Tibial artery (tissue), 4 donors: ENCODE results near the gene KCTD19.
A peak's percentile ranks its signal among the peaks of the same experiment; 100 is the strongest.

Experiments
- DNase-seq, 2 donors: peaks; one replicate each; pipeline ENCODE4 v3.0.0-alpha.2; 2019
- H3K27ac ChIP-seq, 2 donors: fragments of 200-600 bp; sonication (generic) in 1 of 2; 1 replicate in 1 of 2; 2 replicates in 1 of 2; pipeline ENCODE4 v1.5.1; 2018 to 2019; ENCODE audit warnings: mild to moderate bottlenecking in 1 of 2
- H3K27me3 ChIP-seq, 2 donors: fragments of 200-600 bp; sonication (generic) in 1 of 2; one replicate each; pipeline versions ENCODE4 v1.5.1 to v1.6.0; 2016 to 2019
- H3K36me3 ChIP-seq, 3 donors: fragments of 200-600 bp; sonication (generic) in 2 of 3; one replicate each; pipeline ENCODE4 v1.5.1; 2016 to 2019; ENCODE audit warnings: mild to moderate bottlenecking in 2 of 3
- H3K4me1 ChIP-seq, 4 donors: fragments of 200-600 bp; sonication (generic) in 2 of 4; 1 replicate in 3 of 4; 2 replicates in 1 of 4; pipeline ENCODE4 v1.5.1; 2016 to 2019
- H3K4me3 ChIP-seq, 2 donors: fragments of 200-600 bp; sonication (generic) in 1 of 2; 1 replicate in 1 of 2; 2 replicates in 1 of 2; pipeline ENCODE4 v1.5.1; 2018 to 2019; ENCODE audit warnings: mild to moderate bottlenecking in 2 of 2
- H3K9me3 ChIP-seq, 3 donors: fragments of 200-600 bp; sonication (generic) in 1 of 3; one replicate each; pipeline ENCODE4 v1.5.1; 2016 to 2019
- CTCF ChIP-seq, 2 experiments: fragments of 200-600 bp in 1 of 2; fragments of 450-650 bp in 1 of 2; IDR thresholded peaks; one replicate each; pipeline ENCODE4 v1.5.1; 2017 to 2019; ENCODE audit warnings: antibody characterized with exemption in 2 of 2, mild to moderate bottlenecking in 1 of 2, moderate library complexity in 1 of 2
- intact Hi-C: fragments of 100-400 bp; cut with DNase I; formaldehyde crosslinking; loops from one replicate; pipeline ENCODE4 v1.15.0; 2023; ENCODE audit warnings: low total_unique reads

KCTD19 gene

GRCh38 chr16:67281536-67282446, 44.8 kb downstream of the KCTD19 start:
- H3K27ac ChIP-seq: no peak overlapping the region
- H3K9me3 ChIP-seq: no peaks in the 10 kb centered on the region
- H3K4me3 ChIP-seq: no peak overlapping the region
- intact Hi-C loops: no loop called here
- peaks cover 0 to 25% (median 0%) of the 10 kb centered on the region in 3 donors for H3K36me3 ChIP-seq
- no peaks in the 10 kb centered on the region for H3K27me3 ChIP-seq
- H3K4me1 ChIP-seq: peaks cover 0 to 41% (median 22%) of the 10 kb centered on the region in 4 donors
- no peak for DNase-seq
- no peak for TF ChIP-seq CTCF (IDR thresholded peaks at IDR 0.05)

- intact Hi-C loops: no loop called here
- no peak for TF ChIP-seq CTCF (IDR thresholded peaks at IDR 0.05)
- Histone ChIP-seq H3K4me1 (peaks cover 0 to 41% (median 25%) of the 10 kb centered on the region in 4 donors), H3K4me3 (no peak overlapping the region), H3K27ac (peak overlapping the region in 1 of 2 donors; percentile 32), H3K36me3 (peaks cover 0 to 11% (median 0%) of the 10 kb centered on the region in 3 donors), H3K27me3 (no peaks in the 10 kb centered on the region), H3K9me3 (no peaks in the 10 kb centered on the region)
- DNase-seq: no peak
Observed at GRCh38 chr16:67280090-67281015, 46.2 kb downstream of the KCTD19 start.

GRCh38 chr16:67279296-67280089, 47.0 kb downstream of the KCTD19 start, which contains the start of gene PLEKHG4:
TSS of gene PLEKHG4 (plus strand) at chr16:67279532. CDS start at chr16:67280045, 513 bp downstream.
- Histone ChIP-seq H3K27ac (peak within 1 kb of the TSS; percentile 60 to 68), H3K9me3 (no peaks in the 10 kb centered on the region), H3K4me1 (peaks cover 0 to 36% (median 21%) of the 10 kb centered on the region in 4 donors), H3K36me3 (peaks cover 0 to 9% (median 0%) of the 10 kb centered on the region in 3 donors), H3K4me3 (peak within 1 kb of the TSS; percentile 52 to 54), H3K27me3 (no peaks in the 10 kb centered on the region)
- peak; percentile 46 to 76 for DNase-seq
- peak; percentile 61 to 68 for TF ChIP-seq CTCF (IDR thresholded peaks at IDR 0.05)
- intact Hi-C loops: no loop called here

GRCh38 chr16:67278773-67279295, 47.7 kb downstream of the KCTD19 start:
- DNase-seq: no peak
- Histone ChIP-seq H3K4me1 (peaks cover 0 to 36% (median 20%) of the 10 kb centered on the region in 4 donors), H3K27ac (peak overlapping the region; percentile 60 to 68)

More at GRCh38 chr16:67278773-67279295, 47.7 kb downstream of the KCTD19 start:
- intact Hi-C loops: no loop called here
- peaks cover 0 to 9% (median 0%) of the 10 kb centered on the region in 3 donors for H3K36me3 ChIP-seq
- no peaks in the 10 kb centered on the region for H3K9me3 ChIP-seq
- TF ChIP-seq CTCF (IDR thresholded peaks at IDR 0.05): no peak
- peak overlapping the region; percentile 52 to 54 for H3K4me3 ChIP-seq
- no peaks in the 10 kb centered on the region for H3K27me3 ChIP-seq
